Heart left ventricle (tissue), 16 donors: ENCODE measurements around the gene GALNT10. TPM values are rescaled to one million over a fixed set of nuclear protein-coding genes. Genes with fewer than 3 reads are reported as not detected.

ENCODE experiments used
- ATAC-seq, 4 donors: fragments of 200-7000 bp; cut with Tn5 transposase; one replicate each; pipeline ENCODE4 v1.9.1; 2020 to 2022; ENCODE audit warnings: moderate library complexity in 4 of 4, mild to moderate bottlenecking in 3 of 4, moderate number of reproducible peaks in 1 of 4
- DNase-seq, 5 donors: peaks; one replicate each; pipeline ENCODE4 v3.0.0-alpha.2; 2020
- H3K27ac ChIP-seq, 12 donors: fragments of 200-600 bp; sonication (generic) in 4 of 12; one replicate each; pipeline versions ENCODE4 v1.5.0 to v1.8.0; 2016 to 2022; ENCODE audit warnings: mild to moderate bottlenecking in 2 of 12
- H3K27me3 ChIP-seq, 9 donors: fragments of 200-600 bp; sonication (generic) in 2 of 9; one replicate each; pipeline versions ENCODE4 v1.5.1 to v1.8.0; 2016 to 2022; ENCODE audit warnings: mild to moderate bottlenecking in 3 of 9
- H3K36me3 ChIP-seq, 9 donors: fragments of 200-600 bp; sonication (generic) in 2 of 9; one replicate each; pipeline versions ENCODE4 v1.5.0 to v1.8.0; 2018 to 2022; ENCODE audit warnings: mild to moderate bottlenecking in 2 of 9
- H3K4me1 ChIP-seq, 12 donors: fragments of 200-600 bp; sonication (generic) in 4 of 12; one replicate each; pipeline versions ENCODE4 v1.5.0 to v1.8.0; 2016 to 2022; ENCODE audit warnings: mild to moderate bottlenecking in 3 of 12
- H3K4me3 ChIP-seq, 12 donors: fragments of 200-600 bp; sonication (generic) in 4 of 12; one replicate each; pipeline versions ENCODE4 v1.5.0 to v1.8.0; 2017 to 2022; ENCODE audit warnings: mild to moderate bottlenecking in 9 of 12, moderate library complexity in 4 of 12
- H3K9me3 ChIP-seq, 12 donors: fragments of 200-600 bp; sonication (generic) in 4 of 12; one replicate each; pipeline versions ENCODE4 v1.5.0 to v1.8.0; 2016 to 2022; ENCODE audit warnings: mild to moderate bottlenecking in 1 of 12
- POLR2A ChIP-seq, 2 donors: fragments of 450-650 bp; IDR thresholded peaks; one replicate each; pipeline ENCODE4 v1.6.1; 2017; ENCODE audit warnings: antibody characterized with exemption in 2 of 2, mild to moderate bottlenecking in 2 of 2, moderate library complexity in 2 of 2
- WGBS, 4 donors: extraction: QIAGEN DNeasy Blood & Tissue Kit in 2 of 4; methylation state at CpG; one replicate each; pipeline versions ENCODE4 v1.1.5 to v1.1.7; 2013 to 2018; 5-methylcytosine and 5-hydroxymethylcytosine counted together
- intact Hi-C, 10 donors: fragments of 100-400 bp; cut with DNase I; formaldehyde crosslinking; loops; one replicate each; pipeline versions ENCODE4 v1.11.1 to v1.14.2; 2022
- polyA plus RNA-seq, 2 donors: library from polyadenylated mRNA; stranded (reverse); fragments of 200-250 nt; gene quantifications; one replicate each; pipeline ENCODE4 v1.2.3, GENCODE V29; 2013
- total RNA-seq, 9 donors: library from RNA; depleted of rRNA in 2 of 9; stranded (reverse); fragments of >200 nt in 2 of 9; fragmentation: NEBNext Ultra II Directional in 3 of 9; extraction: Animal tissue kit (Norgen Biotek cat#: 25700) in 3 of 9; gene quantifications; one replicate each; pipeline versions ENCODE4 v1.1.0 to v1.2.4, GENCODE V29; 2016 to 2023
- TF ChIP-seq, protein P1 (sequence below), 12 donors: fragments of 200-600 bp; sonication (generic) in 4 of 12; IDR thresholded peaks; one replicate each; pipeline versions ENCODE4 v1.5.0 to v1.8.0; 2018 to 2022; ENCODE audit warnings: antibody characterized with exemption in 12 of 12, mild to moderate bottlenecking in 5 of 12
- donor health status: ischemic (EF 13 %, LVEDD 7.1; RV severe dilation, severe dysfunction).
- donor health status: healthy with polysubstance abuse.
- donor health status: DM: no; HTN: yes; CAD: no.
- donor health status: DM: no; HTN: no; CAD: no.
- donor health status: ischemic (EF 25% LVEDD 6.9; RV normal size, moderate dysfunction).
- donor health status: ischemic (EF 25% LVEDD 5.7; RV mildly dilated, moderate dysfunction).
- donor health status: healthy.
- donor health status: DM: yes; HTN: yes; CAD: no.
- donor health status: ischemic (EF 35%, LVEDD 5.7; RV mildly dilated, moderate dysfunction).
- donor health status: nonischemic (EF 11% LVEDD 7.7; RV severe dilation, severe dysfunction).
- donor health status: DM: yes; HTN: yes; CAD: no.
- donor health status: PGD.
- donor health status: ischemic (EF 29% LVEDD 5.4; RV normal size, mild dysfunction).
- donor health status: nonischemic (EF 23%, LVEDD 6.1; RV moderate dilation, normal function).

The GALNT10 gene
- total and polyA plus RNA-seq, 11 donors: 2.7 to 20.7 (median 14.4) TPM

GRCh38 chr5:154313360-154314017 lies 123.0 kb downstream of the GALNT10 start:
- intact Hi-C loops: no loop called here
- Histone ChIP-seq H3K4me3 (no peak overlapping the region), H3K36me3 (no peaks in the 10 kb centered on the region), H3K9me3 (no peaks in the 10 kb centered on the region), H3K4me1 (peaks cover 0 to 9% (median 0%) of the 10 kb centered on the region in 12 donors), H3K27me3 (no peaks in the 10 kb centered on the region), H3K27ac (no peak overlapping the region)
- no peak for DNase-seq
- ATAC-seq: no peak
- 75 to 80% (median 79%) methylated on average over 4 of the region's 4 CpGs for WGBS, 4 donors
- TF ChIP-seq POLR2A (IDR thresholded peaks at IDR 0.05): no peak
- TF ChIP-seq, protein P1, sequence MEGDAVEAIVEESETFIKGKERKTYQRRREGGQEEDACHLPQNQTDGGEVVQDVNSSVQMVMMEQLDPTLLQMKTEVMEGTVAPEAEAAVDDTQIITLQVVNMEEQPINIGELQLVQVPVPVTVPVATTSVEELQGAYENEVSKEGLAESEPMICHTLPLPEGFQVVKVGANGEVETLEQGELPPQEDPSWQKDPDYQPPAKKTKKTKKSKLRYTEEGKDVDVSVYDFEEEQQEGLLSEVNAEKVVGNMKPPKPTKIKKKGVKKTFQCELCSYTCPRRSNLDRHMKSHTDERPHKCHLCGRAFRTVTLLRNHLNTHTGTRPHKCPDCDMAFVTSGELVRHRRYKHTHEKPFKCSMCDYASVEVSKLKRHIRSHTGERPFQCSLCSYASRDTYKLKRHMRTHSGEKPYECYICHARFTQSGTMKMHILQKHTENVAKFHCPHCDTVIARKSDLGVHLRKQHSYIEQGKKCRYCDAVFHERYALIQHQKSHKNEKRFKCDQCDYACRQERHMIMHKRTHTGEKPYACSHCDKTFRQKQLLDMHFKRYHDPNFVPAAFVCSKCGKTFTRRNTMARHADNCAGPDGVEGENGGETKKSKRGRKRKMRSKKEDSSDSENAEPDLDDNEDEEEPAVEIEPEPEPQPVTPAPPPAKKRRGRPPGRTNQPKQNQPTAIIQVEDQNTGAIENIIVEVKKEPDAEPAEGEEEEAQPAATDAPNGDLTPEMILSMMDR (IDR thresholded peaks at IDR 0.05): no peak

- WGBS, 4 donors: 84 to 91% (median 88%) methylated on average over 3 of the region's 3 CpGs
- intact Hi-C loops: loop anchor here in 1 of 10 donors (5.0 kb wide), 1 partner anchor 47 kb away; no protein-coding TSS in a partner anchor
- TF ChIP-seq POLR2A (IDR thresholded peaks at IDR 0.05): no peak
- TF ChIP-seq, protein P1 (IDR thresholded peaks at IDR 0.05): no peak
- DNase-seq (no peak), ATAC-seq (no peak)
- Histone ChIP-seq H3K9me3 (no peaks in the 10 kb centered on the region), H3K27me3 (no peaks in the 10 kb centered on the region), H3K4me1 (peaks cover 0 to 7% (median under 1%) of the 10 kb centered on the region in 12 donors), H3K27ac (no peak overlapping the region), H3K36me3 (no peaks in the 10 kb centered on the region), H3K4me3 (no peak overlapping the region)
Observed at GRCh38 chr5:154315196-154315595, 124.7 kb downstream of the GALNT10 start.

DNA sequence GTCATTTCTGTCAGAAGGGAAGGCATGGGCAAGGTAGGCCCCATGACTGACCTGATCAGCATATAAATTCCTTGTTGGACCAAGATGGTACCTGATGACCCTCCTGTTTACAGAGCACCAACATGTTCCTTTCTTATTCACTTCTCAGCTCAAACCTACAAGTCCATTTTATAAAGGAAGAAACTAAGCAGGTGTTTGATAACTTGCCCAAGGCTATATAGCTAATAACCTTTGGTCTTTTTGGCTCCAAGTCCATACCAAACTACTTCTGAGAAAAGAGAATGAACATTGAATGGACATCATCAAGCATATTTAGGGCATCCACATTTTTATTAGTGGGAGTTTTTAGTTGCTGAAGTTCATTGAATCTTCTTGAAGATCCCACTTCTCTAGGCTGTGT lies 125.2 kb downstream of the GALNT10 start:
- ATAC-seq (no peak), DNase-seq (no peak)
- Histone ChIP-seq H3K4me1 (peaks cover 0 to 11% (median 2%) of the 10 kb centered on the region in 12 donors), H3K36me3 (no peaks in the 10 kb centered on the region), H3K9me3 (no peaks in the 10 kb centered on the region), H3K27me3 (no peaks in the 10 kb centered on the region), H3K27ac (no peak overlapping the region), H3K4me3 (no peak overlapping the region)
- TF ChIP-seq, protein P1 (IDR thresholded peaks at IDR 0.05): no peak
- TF ChIP-seq POLR2A (IDR thresholded peaks at IDR 0.05): no peak
- intact Hi-C loops: loop anchor here in 1 of 10 donors (5.0 kb wide), 1 partner anchor 47 kb away; no protein-coding TSS in a partner anchor

DNA sequence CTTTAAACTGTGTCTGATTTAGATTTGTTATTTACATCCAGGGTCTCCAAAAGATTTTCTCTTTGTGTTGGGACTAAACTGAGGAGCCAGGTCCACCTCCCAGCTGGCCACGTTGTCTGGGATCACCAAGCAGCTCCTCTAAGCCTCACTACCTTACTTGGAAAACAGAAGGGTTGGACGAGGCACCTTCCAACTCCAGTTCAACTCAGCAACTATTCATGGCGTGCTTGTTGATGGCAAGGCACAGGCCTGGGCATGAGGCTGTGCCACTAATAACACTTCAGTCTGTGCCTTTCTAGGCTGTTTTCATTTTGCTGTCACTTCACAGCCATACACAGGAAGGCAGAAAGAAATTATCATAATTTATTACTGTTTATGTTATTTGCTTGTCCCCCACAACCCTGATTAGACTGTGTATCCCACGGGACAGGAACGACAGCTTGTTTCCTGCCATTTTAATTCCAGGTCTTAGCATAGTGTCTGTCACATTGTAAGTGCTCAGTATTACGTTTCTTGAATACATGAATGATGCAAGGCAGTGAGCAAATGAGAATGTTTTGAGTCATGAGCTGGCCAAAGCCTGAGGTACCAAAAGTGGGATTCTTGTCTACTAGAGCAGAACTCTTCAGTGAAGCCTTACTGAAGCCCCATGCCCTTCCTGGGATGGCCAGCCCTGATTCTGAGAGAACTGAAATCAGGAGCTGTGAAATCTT lies 125.8 kb downstream of the GALNT10 start:
- no peaks in the 10 kb centered on the region for H3K9me3 ChIP-seq
- peaks cover 0 to 17% (median 4%) of the 10 kb centered on the region in 12 donors for H3K4me1 ChIP-seq
- no peak for ATAC-seq
- TF ChIP-seq, protein P1 (IDR thresholded peaks at IDR 0.05): no peak
- TF ChIP-seq POLR2A (IDR thresholded peaks at IDR 0.05): no peak
- H3K27me3 ChIP-seq: no peaks in the 10 kb centered on the region
- WGBS, 4 donors: 70 to 81% (median 78%) methylated on average over 6 of the region's 6 CpGs
- no peaks in the 10 kb centered on the region for H3K36me3 ChIP-seq
- H3K27ac ChIP-seq: no peak overlapping the region
- intact Hi-C loops: loop anchor here in 1 of 10 donors (5.0 kb wide), 1 partner anchor 46 kb away; no protein-coding TSS in a partner anchor
- H3K4me3 ChIP-seq: no peak overlapping the region
- DNase-seq: no peak
